Fibroblast of lung (primary cell): Measurements from ENCODE around the gene ATP8A1.

Experiments
- CTCF ChIP-seq, 2 donors: IDR thresholded peaks in 1 of 2; conservative IDR thresholded peaks in 1 of 2; 1 replicate in 1 of 2; 2 replicates in 1 of 2; pipeline ENCODE4 v1.5.1; 2011 to 2012; ENCODE audit warnings: low read length in 2 of 2, control low read depth in 1 of 2, inconsistent platforms in 1 of 2, low read depth in 1 of 2, mild to moderate bottlenecking in 1 of 2
- EZH2 ChIP-seq: IDR thresholded peaks from 2 replicates; pipeline ENCODE4 v1.5.1; 2012; ENCODE audit warnings: low read length, control low read depth, mild to moderate bottlenecking; ENCODE audit errors: missing control alignments

- TF ChIP-seq CTCF (conservative IDR thresholded peaks at IDR 0.05 in 1 of 2, IDR thresholded peaks at IDR 0.05 in 1 of 2; ENCODE audit: low read depth in 1 of 2, low read length in 2 of 2) (no peak), EZH2 (no peak)
These were observed 146.7 kb downstream of the ATP8A1 start for GRCh38 chr4:42510225-42510624.
